HepG2 (cell line): ENCODE results near the gene FLAD1. TPM values are rescaled to one million over a fixed set of nuclear protein-coding genes. Genes with fewer than 3 reads are reported as not detected.

ENCODE experiments used
- ARNTL ChIP-seq: sonication (generic); formaldehyde crosslinking; IDR thresholded peaks from 2 replicates; pipeline ENCODE4 v1.4.0; 2020; ENCODE audit warnings: mild to moderate bottlenecking, missing genetic modification reagents
- BCLAF1 ChIP-seq: fragments of 450-650 bp; IDR thresholded peaks from 2 replicates; pipeline ENCODE4 v1.6.1; 2017; ENCODE audit warnings: mild to moderate bottlenecking
- CTCF ChIP-seq: sonication (generic); formaldehyde crosslinking; IDR thresholded peaks from 2 replicates; pipeline ENCODE4 v1.5.0; 2020; ENCODE audit warnings: mild to moderate bottlenecking, missing genetic modification reagents, moderate library complexity
- FOXP1 ChIP-seq, 2 experiments: fragments of 450-650 bp in 1 of 2; IDR thresholded peaks; 2 replicates each; pipeline ENCODE4 v1.6.1; 2017 to 2018; ENCODE audit warnings: antibody characterized with exemption in 1 of 2
- GABPA ChIP-seq, 2 experiments: IDR thresholded peaks; 2 replicates each; pipeline ENCODE4 v1.6.1; 2011 to 2016; ENCODE audit warnings: low read depth in 2 of 2, low read length in 1 of 2, missing biosample characterization in 1 of 2, missing genetic modification characterization in 1 of 2
- HNRNPH1 ChIP-seq: fragments of 200-400 bp; formaldehyde crosslinking; optimal IDR thresholded peaks from 2 replicates; pipeline ENCODE3; 2017; ENCODE audit warnings: mild to moderate bottlenecking, low read depth, low read length
- JARID2 ChIP-seq: sonication (generic); formaldehyde crosslinking; IDR thresholded peaks from 2 replicates; pipeline ENCODE4 v1.8.1; 2023; ENCODE audit warnings: missing genetic modification reagents, inconsistent platforms; ENCODE audit not compliant: insufficient replicate concordance
- KDM5A ChIP-seq: fragments of 200-600 bp; sonication (generic); IDR thresholded peaks from 2 replicates; pipeline ENCODE4 v1.7.0; 2018; ENCODE audit warnings: antibody characterized with exemption, mild to moderate bottlenecking, low read length, borderline replicate concordance
- MAX ChIP-seq: IDR thresholded peaks from 2 replicates; pipeline ENCODE4 v1.6.1; 2012; ENCODE audit warnings: inconsistent platforms
- MBD4 ChIP-seq: IDR thresholded peaks from 2 replicates; pipeline ENCODE4 v1.6.1; 2012; ENCODE audit warnings: low read length, inconsistent platforms, borderline replicate concordance
- MXD4 ChIP-seq: IDR thresholded peaks from 2 replicates; pipeline ENCODE4 v1.6.1; 2016; ENCODE audit warnings: mild to moderate bottlenecking, missing biosample characterization, missing genetic modification reagents
- POLR2A ChIP-seq, 2 experiments: IDR thresholded peaks; 2 replicates each; pipeline ENCODE4 v1.6.1; 2011; ENCODE audit warnings: low read depth in 2 of 2, low read length in 2 of 2, mild to moderate bottlenecking in 1 of 2, moderate library complexity in 1 of 2; ENCODE audit not compliant: insufficient read depth in 1 of 2
- RCOR2 ChIP-seq: IDR thresholded peaks from 2 replicates; pipeline ENCODE4 v1.6.1; 2016; ENCODE audit warnings: missing biosample characterization, missing genetic modification reagents
- SIX4 ChIP-seq: sonication (generic); formaldehyde crosslinking; IDR thresholded peaks from 2 replicates; pipeline ENCODE4 v1.4.0; 2020; ENCODE audit warnings: missing genetic modification reagents
- TIGD3 ChIP-seq: sonication (generic); formaldehyde crosslinking; IDR thresholded peaks from 2 replicates; pipeline ENCODE4 v1.5.1; 2020; ENCODE audit warnings: mild to moderate bottlenecking, missing genetic modification reagents, borderline replicate concordance
- ZBTB33 ChIP-seq: sonication (generic); formaldehyde crosslinking; IDR thresholded peaks from 2 replicates; pipeline ENCODE4 v1.4.0; 2020; ENCODE audit warnings: missing genetic modification reagents
- ZNF24 ChIP-seq: fragments of 450-650 bp; IDR thresholded peaks from 2 replicates; pipeline ENCODE4 v1.6.1; 2017; ENCODE audit warnings: antibody characterized with exemption, mild to moderate bottlenecking
- ZNF496 ChIP-seq: sonication (generic); formaldehyde crosslinking; IDR thresholded peaks from 2 replicates; pipeline ENCODE4 v1.8.1; 2023; ENCODE audit warnings: mild to moderate bottlenecking, moderate library complexity, missing genetic modification reagents; ENCODE audit not compliant: insufficient replicate concordance
- ZNF770 ChIP-seq: sonication (generic); formaldehyde crosslinking; IDR thresholded peaks from 2 replicates; pipeline ENCODE4 v1.5.0; 2020; ENCODE audit warnings: mild to moderate bottlenecking, missing genetic modification reagents
- polyA plus RNA-seq, 8 experiments: library from polyadenylated mRNA; depleted of rRNA in 3 of 8; stranded (reverse) in 7 of 8; unstranded in 1 of 8; fragments of >200 nt; fragmentation: Illumina TruSeq in 4 of 8; extraction: Trizol in 4 of 8; gene quantifications; 2 replicates each; pipeline versions ENCODE4 v1.2.1 to v1.2.3, GENCODE V29; 2011 to 2016; ENCODE audit warnings: low read depth in 4 of 8, missing spikeins in 1 of 8, mixed read lengths in 1 of 8; ENCODE audit not compliant: insufficient read depth in 1 of 8
- total RNA-seq, 5 experiments: library from RNA; depleted of rRNA; stranded (reverse); fragments of >200 nt; fragmentation: Illumina TruSeq; extraction: Trizol; gene quantifications; 2 replicates each; pipeline ENCODE4 v1.2.3, GENCODE V29; 2016; ENCODE audit warnings: low read depth in 1 of 5

The FLAD1 gene
- total and polyA plus RNA-seq, 2 of the 13 experiments (the other 11 are each of a cell fraction or from before 2014, with no cell fraction given), result 25.9 to 32.8 TPM

- no peak for TF ChIP-seq BCLAF1
- TF ChIP-seq POLR2A (IDR thresholded peaks at IDR 0.05; ENCODE audit: insufficient read depth in 1 of 2, low read depth in 2 of 2, low read length in 2 of 2), result peak in 1 of 2 experiments; percentile 35; a peak in 1 of 4 replicates
- no peak for TF ChIP-seq SIX4 (CRISPR knock-in tag)
- no peak; the same call in 1 of the 2 replicates for TF ChIP-seq CTCF
- TF ChIP-seq HNRNPH1, result no peak
- TF ChIP-seq TIGD3, result 0 out of 2 replicates have a peak, but pooled peaks have one; percentile 21
- TF ChIP-seq ZBTB33 (CRISPR knock-in tag), result no peak
- TF ChIP-seq ARNTL (CRISPR knock-in tag), result peak; percentile 96
- TF ChIP-seq FOXP1 (IDR thresholded peaks at IDR 0.05), result no peak
- peak; percentile 20; the same call in 1 of the 2 replicates for TF ChIP-seq FOXP1 (CRISPR knock-in tag; IDR thresholded peaks at IDR 0.05)
- no peak for TF ChIP-seq ZNF770 (CRISPR knock-in tag)
- no peak for TF ChIP-seq ZNF496 (CRISPR knock-in tag)
- peak; percentile 67; the same call in 1 of the 2 replicates for TF ChIP-seq MAX
- no peak for TF ChIP-seq RCOR2 (CRISPR knock-in tag)
- no peak for TF ChIP-seq MBD4
- no peak for TF ChIP-seq MXD4 (CRISPR knock-in tag)
- peak; percentile 77 for TF ChIP-seq GABPA (IDR thresholded peaks at IDR 0.05; ENCODE audit: low read depth, low read length)
- peak; percentile 89 for TF ChIP-seq GABPA (CRISPR knock-in tag; IDR thresholded peaks at IDR 0.05; ENCODE audit: low read depth)
- no peak for TF ChIP-seq KDM5A
- TF ChIP-seq ZNF24, result no peak
- no peak for TF ChIP-seq JARID2 (CRISPR knock-in tag)
These were observed 20.7 kb downstream of the FLAD1 start (continued) for GRCh38 chr1:155003766-155004351.
